GM12878 (cell line): Measurements from ENCODE around the gene DLEC1. TPM values are rescaled to one million over a fixed set of nuclear protein-coding genes. Genes with fewer than 3 reads are reported as not detected.

Experiments used
- ATAC-seq: fragments of 200-7000 bp; cut with Tn5 transposase; 3 replicates; pipeline ENCODE4 v1.9.1; 2020; ENCODE audit warnings: mild to moderate bottlenecking, moderate library complexity
- BruUV-seq: library from RNA; stranded (reverse); fragments of 400-500 nt; replicated peaks from 2 replicates; lab custom pipeline; 2021; lab: Mats Ljungman, UMichigan
- CTCF ChIA-PET: fragments of 300-600 bp; sonication (Branson Sonifier 250); formaldehyde crosslinking; extraction: SDS; loops from one replicate; lab custom pipeline; 2021; ENCODE audit warnings: inconsistent platforms; lab: Yijun Ruan, JAX
- POLR2A ChIA-PET: fragments of 350-600 bp; formaldehyde crosslinking; extraction: SDS; loops from one replicate; lab custom pipeline; 2021; ENCODE audit warnings: inconsistent platforms; lab: Charles Lee
- RAD21 ChIA-PET: fragments of 300-600 bp; sonication (Branson Sonifier 250); formaldehyde crosslinking; loops from one replicate; lab custom pipeline; 2023; ENCODE audit warnings: antibody characterized with exemption; ENCODE audit not compliant: unreplicated experiment; lab: Charles Lee
- SMC1A ChIA-PET: fragments of 300-600 bp; sonication (Branson Sonifier 250); formaldehyde crosslinking; loops from one replicate; lab custom pipeline; 2023; ENCODE audit not compliant: unreplicated experiment, uncharacterized antibody; lab: Charles Lee
- DNase-seq: peaks from one replicate; pipeline ENCODE4 v3.0.0-alpha.2; 2011; ENCODE audit warnings: low read depth, low spot score
- FAIRE-seq: peaks from 3 replicates; lab custom pipeline; 2011; peaks lifted over from hg19 to GRCh38; lab: Jason Lieb, UNC
- H2AFZ ChIP-seq: 2 replicates; pipeline ENCODE4 v1.6.0; 2011; ENCODE audit warnings: low read depth, low read length, control low read depth; ENCODE audit not compliant: control insufficient read depth
- H3K27ac ChIP-seq: 2 replicates; pipeline ENCODE4 v1.5.1; 2011; ENCODE audit warnings: control low read depth; ENCODE audit not compliant: control insufficient read depth, insufficient read depth
- H3K27me3 ChIP-seq, 2 experiments: replicated peaks in 1 of 2; 2 replicates each; pipeline versions ENCODE4 v1.6.0 to v1.6.1; 2011; ENCODE audit warnings: low read length in 1 of 2; ENCODE audit not compliant: control insufficient read depth in 2 of 2, insufficient read depth in 2 of 2
- H3K36me3 ChIP-seq, 2 experiments: 2 replicates each; pipeline ENCODE4 v1.5.1; 2011; ENCODE audit warnings: low read length in 1 of 2; ENCODE audit not compliant: control insufficient read depth in 2 of 2, insufficient read depth in 2 of 2
- H3K4me1 ChIP-seq: 2 replicates; pipeline ENCODE4 v1.6.1; 2011; ENCODE audit warnings: mild to moderate bottlenecking, low read length, moderate library complexity, mixed read lengths; ENCODE audit not compliant: control insufficient read depth, insufficient read depth
- H3K4me2 ChIP-seq: 2 replicates; pipeline ENCODE4 v1.6.0; 2011; ENCODE audit warnings: control low read depth; ENCODE audit not compliant: control insufficient read depth, insufficient read depth
- H3K4me3 ChIP-seq: fragments of 200-600 bp; sonication (generic); 2 replicates; pipeline ENCODE4 v1.5.1; 2016
- H3K79me2 ChIP-seq: 2 replicates; pipeline ENCODE4 v1.6.0; 2011; ENCODE audit warnings: low read length; ENCODE audit not compliant: control insufficient read depth, insufficient read depth
- H3K9ac ChIP-seq: 2 replicates; pipeline ENCODE4 v1.8.0; 2011; ENCODE audit warnings: low read length, control low read depth, mixed read lengths; ENCODE audit not compliant: control insufficient read depth, insufficient read depth
- H3K9me3 ChIP-seq: replicated peaks from 3 replicates; pipeline ENCODE4 v1.5.1; 2011; ENCODE audit warnings: mild to moderate bottlenecking, low read length; ENCODE audit not compliant: control insufficient read depth, insufficient read depth
- H4K20me1 ChIP-seq: 2 replicates; pipeline ENCODE4 v1.6.0; 2011; ENCODE audit not compliant: control insufficient read depth, insufficient read depth
- CHD4 ChIP-seq: fragments of 200-600 bp; sonication (generic); IDR thresholded peaks from 2 replicates; pipeline ENCODE4 v1.6.1; 2016; ENCODE audit warnings: mild to moderate bottlenecking
- CREM ChIP-seq: IDR thresholded peaks from 2 replicates; pipeline ENCODE4 v1.6.1; 2014; ENCODE audit warnings: antibody characterized with exemption, low read depth
- MAX ChIP-seq: IDR thresholded peaks from 2 replicates; pipeline ENCODE4 v1.6.1; 2012; ENCODE audit warnings: low read depth, low read length, improper control_type of control experiment
- MLLT1 ChIP-seq: fragments of 450-650 bp; IDR thresholded peaks from 2 replicates; pipeline ENCODE4 v1.6.1; 2016; ENCODE audit warnings: mild to moderate bottlenecking
- PRDM15 ChIP-seq: fragments of 450-650 bp; formaldehyde crosslinking; IDR thresholded peaks from 2 replicates; pipeline ENCODE4 v1.4.0; 2020; ENCODE audit warnings: mild to moderate bottlenecking, moderate library complexity
- RBBP5 ChIP-seq: fragments of 200-600 bp; sonication (generic); conservative IDR thresholded peaks from 2 replicates; pipeline ENCODE4 v1.6.1; 2016
- RUNX3 ChIP-seq: IDR thresholded peaks from 2 replicates; pipeline ENCODE4 v1.6.1; 2012; ENCODE audit warnings: low read length, inconsistent platforms
- SREBF2 ChIP-seq: IDR thresholded peaks from 2 replicates; pipeline ENCODE4 v1.6.1; 2012; ENCODE audit warnings: mild to moderate bottlenecking, low read length
- SRF ChIP-seq, 2 experiments: IDR thresholded peaks; 2 replicates each; pipeline ENCODE4 v1.6.1; 2011; ENCODE audit warnings: low read depth in 2 of 2, low read length in 2 of 2, mild to moderate bottlenecking in 1 of 2, moderate library complexity in 1 of 2
- TCF12 ChIP-seq: IDR thresholded peaks from 2 replicates; pipeline ENCODE4 v1.6.1; 2011; ENCODE audit warnings: low read depth, mild to moderate bottlenecking, low read length
- USF1 ChIP-seq: IDR thresholded peaks from 2 replicates; pipeline ENCODE4 v1.6.1; 2011; ENCODE audit warnings: borderline replicate concordance, low read depth, mild to moderate bottlenecking, moderate library complexity, mixed read lengths, low read length; ENCODE audit not compliant: insufficient read depth; ENCODE audit errors: extremely low read length
- ZNF207 ChIP-seq: fragments of 450-650 bp; IDR thresholded peaks from 2 replicates; pipeline ENCODE4 v1.6.1; 2014; ENCODE audit warnings: antibody characterized with exemption, mild to moderate bottlenecking, borderline replicate concordance
- WGBS: methylation state at CpG from one replicate; pipeline ENCODE4 v1.1.6; 2016; ENCODE audit warnings: low lambda C conversion rate; ENCODE audit not compliant: insufficient replicate concordance, insufficient coverage; ENCODE audit errors: missing lambda C conversion rate; 5-methylcytosine and 5-hydroxymethylcytosine counted together
- in situ Hi-C: fragments of 300-500 bp; cut with MboI; formaldehyde crosslinking; loops from 9 replicates; pipeline ENCODE4 v1.14.3; 2018; ENCODE audit warnings: mixed read lengths
- intact Hi-C: fragments of 100-400 bp; cut with micrococcal nuclease; formaldehyde crosslinking; loops from one replicate; pipeline ENCODE4 v1.14.2; 2022; ENCODE audit not compliant: unreplicated experiment
- polyA plus RNA-seq, 11 experiments: library from polyadenylated mRNA; depleted of rRNA in 4 of 11; unstranded in 6 of 11; stranded (reverse) in 5 of 11; fragments of >200 nt; fragmentation: Nextera tagmentation in 4 of 11; fragmentation: Illumina TruSeq in 1 of 11; extraction: Ambion mirVana in 4 of 11; extraction: Trizol in 1 of 11; gene quantifications; 1 replicate in 1 of 11; 2 replicates in 10 of 11; pipeline versions ENCODE4 v1.2.1 to v1.2.3, GENCODE V29; 2011 to 2016; ENCODE audit warnings: inconsistent platforms in 2 of 11, missing spikeins in 2 of 11, low read depth in 1 of 11
- total RNA-seq, 4 experiments: library from RNA; depleted of rRNA in 3 of 4; stranded (reverse); fragments of >200 nt in 3 of 4; fragmentation: Illumina TruSeq in 1 of 4; extraction: Trizol in 1 of 4; gene quantifications; 2 replicates each; pipeline versions ENCODE4 v1.2.1 to v1.2.3, GENCODE V29; 2013 to 2021

DLEC1 gene
- total and polyA plus RNA-seq, 10 of the 15 experiments (the other 5 are each of a cell fraction or from before 2014, with no cell fraction given) = 0.03 to 0.29 (median 0.07) TPM; not detected in 3

GRCh38 chr3:38154033-38154494 is 115.1 kb downstream of the DLEC1 start:
- BruUV-seq = no TSS peak
- intact Hi-C loops = no loop called here
- WGBS = 82% methylated on average over 2 of the region's 2 CpGs
- in situ Hi-C loops = no loop called here
- H3K9ac ChIP-seq = no peak overlapping the region
- no peak overlapping the region for H3K4me2 ChIP-seq
- H3K36me3 ChIP-seq = no peaks in the 10 kb centered on the region
- no peak overlapping the region; the same call in 1 of the 2 replicates for H3K27ac ChIP-seq
- FAIRE-seq = no peak
- ChIA-PET RAD21 (interaction anchor here (3.2 kb wide), 1 partner anchor 10 kb away, joined by 26 read pairs; the partner anchor contains the start of gene OXSR1), CTCF (interaction anchor here (0.9 to 6.8 kb wide), 5 partner anchors 11 to 57 kb away, joined by 3 to 55 read pairs (median 5); partner anchors contain the start of gene OXSR1)
- DNase-seq = no peak
- no peaks in the 10 kb centered on the region for H4K20me1 ChIP-seq
- no peaks in the 10 kb centered on the region for H3K79me2 ChIP-seq
- H3K4me1 ChIP-seq = peaks cover 7% of the 10 kb centered on the region; the same call in 1 of the 2 replicates
- TF ChIP-seq SREBF2 (no peak), TCF12 (no peak), PRDM15 (no peak), MLLT1 (no peak), MAX (no peak), CREM (no peak), CHD4 (no peak), USF1 (no peak), RBBP5 (no peak), RUNX3 (no peak), SRF (IDR thresholded peaks at IDR 0.05; ENCODE audit: low read depth in 2 of 2, low read length in 2 of 2) (no peak), ZNF207 (no peak)
- TF ChIP-seq, all 136 proteins: peak for 0
- no peak overlapping the region for H3K4me3 ChIP-seq
- ChIA-PET POLR2A (interaction anchor here (1.1 to 7.2 kb wide), 6 partner anchors 11 to 120 kb away, joined by 3 to 100 read pairs (median 12); partner anchors contain the start of genes ACAA1, MYD88 and OXSR1), SMC1A (interaction anchor here (1.3 to 10.2 kb wide), 6 partner anchors 9 to 79 kb away, joined by 3 to 89 read pairs (median 6); partner anchors contain the start of genes ACAA1, MYD88 and OXSR1)
- no peak overlapping the region for H2AFZ ChIP-seq
- ATAC-seq = no peak
- H3K9me3 ChIP-seq = no peaks in the 10 kb centered on the region
- no peaks in the 10 kb centered on the region for H3K27me3 ChIP-seq
